ENCODE measurements around the gene TESK2. TPM values are rescaled to one million over a fixed set of nuclear protein-coding genes. Genes with fewer than 3 reads are reported as not detected.

The TESK2 gene
- total and polyA plus RNA-seq, 2 of the 13 experiments (the other 11 are each of a cell fraction or from before 2014, with no cell fraction given): 5.5 to 9.6 TPM

- TF ChIP-seq ZFP41 (CRISPR knock-in tag; IDR thresholded peaks at IDR 0.05; ENCODE audit: borderline replicate concordance) (no peak), RXRB (CRISPR knock-in tag; IDR thresholded peaks at IDR 0.05; ENCODE audit: borderline replicate concordance) (peak; percentile 74), ATRX (CRISPR knock-in tag; IDR thresholded peaks at IDR 0.05; ENCODE audit: borderline replicate concordance) (no peak), CHD2 (IDR thresholded peaks at IDR 0.05; ENCODE audit: low read depth, low read length) (no peak; the same call in 1 of the 2 replicates), NR2F2 (IDR thresholded peaks at IDR 0.05; ENCODE audit: borderline replicate concordance, low read depth) (0 out of 2 replicates have a peak, but pooled peaks have one; percentile 34), FOSL1 (CRISPR knock-in tag; IDR thresholded peaks at IDR 0.05; ENCODE audit: borderline replicate concordance) (no peak)
- TF ChIP-seq, protein P1, sequence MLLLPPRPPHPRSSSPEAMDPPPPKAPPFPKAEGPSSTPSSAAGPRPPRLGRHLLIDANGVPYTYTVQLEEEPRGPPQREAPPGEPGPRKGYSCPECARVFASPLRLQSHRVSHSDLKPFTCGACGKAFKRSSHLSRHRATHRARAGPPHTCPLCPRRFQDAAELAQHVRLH (CRISPR knock-in tag; IDR thresholded peaks at IDR 0.05; ENCODE audit: borderline replicate concordance, low read depth): peak; percentile 65; the same call in 1 of the 2 replicates
- TF ChIP-seq, protein P2, sequence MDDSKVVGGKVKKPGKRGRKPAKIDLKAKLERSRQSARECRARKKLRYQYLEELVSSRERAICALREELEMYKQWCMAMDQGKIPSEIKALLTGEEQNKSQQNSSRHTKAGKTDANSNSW (CRISPR knock-in tag; IDR thresholded peaks at IDR 0.05; ENCODE audit: borderline replicate concordance): no peak
- TF ChIP-seq, protein P3, sequence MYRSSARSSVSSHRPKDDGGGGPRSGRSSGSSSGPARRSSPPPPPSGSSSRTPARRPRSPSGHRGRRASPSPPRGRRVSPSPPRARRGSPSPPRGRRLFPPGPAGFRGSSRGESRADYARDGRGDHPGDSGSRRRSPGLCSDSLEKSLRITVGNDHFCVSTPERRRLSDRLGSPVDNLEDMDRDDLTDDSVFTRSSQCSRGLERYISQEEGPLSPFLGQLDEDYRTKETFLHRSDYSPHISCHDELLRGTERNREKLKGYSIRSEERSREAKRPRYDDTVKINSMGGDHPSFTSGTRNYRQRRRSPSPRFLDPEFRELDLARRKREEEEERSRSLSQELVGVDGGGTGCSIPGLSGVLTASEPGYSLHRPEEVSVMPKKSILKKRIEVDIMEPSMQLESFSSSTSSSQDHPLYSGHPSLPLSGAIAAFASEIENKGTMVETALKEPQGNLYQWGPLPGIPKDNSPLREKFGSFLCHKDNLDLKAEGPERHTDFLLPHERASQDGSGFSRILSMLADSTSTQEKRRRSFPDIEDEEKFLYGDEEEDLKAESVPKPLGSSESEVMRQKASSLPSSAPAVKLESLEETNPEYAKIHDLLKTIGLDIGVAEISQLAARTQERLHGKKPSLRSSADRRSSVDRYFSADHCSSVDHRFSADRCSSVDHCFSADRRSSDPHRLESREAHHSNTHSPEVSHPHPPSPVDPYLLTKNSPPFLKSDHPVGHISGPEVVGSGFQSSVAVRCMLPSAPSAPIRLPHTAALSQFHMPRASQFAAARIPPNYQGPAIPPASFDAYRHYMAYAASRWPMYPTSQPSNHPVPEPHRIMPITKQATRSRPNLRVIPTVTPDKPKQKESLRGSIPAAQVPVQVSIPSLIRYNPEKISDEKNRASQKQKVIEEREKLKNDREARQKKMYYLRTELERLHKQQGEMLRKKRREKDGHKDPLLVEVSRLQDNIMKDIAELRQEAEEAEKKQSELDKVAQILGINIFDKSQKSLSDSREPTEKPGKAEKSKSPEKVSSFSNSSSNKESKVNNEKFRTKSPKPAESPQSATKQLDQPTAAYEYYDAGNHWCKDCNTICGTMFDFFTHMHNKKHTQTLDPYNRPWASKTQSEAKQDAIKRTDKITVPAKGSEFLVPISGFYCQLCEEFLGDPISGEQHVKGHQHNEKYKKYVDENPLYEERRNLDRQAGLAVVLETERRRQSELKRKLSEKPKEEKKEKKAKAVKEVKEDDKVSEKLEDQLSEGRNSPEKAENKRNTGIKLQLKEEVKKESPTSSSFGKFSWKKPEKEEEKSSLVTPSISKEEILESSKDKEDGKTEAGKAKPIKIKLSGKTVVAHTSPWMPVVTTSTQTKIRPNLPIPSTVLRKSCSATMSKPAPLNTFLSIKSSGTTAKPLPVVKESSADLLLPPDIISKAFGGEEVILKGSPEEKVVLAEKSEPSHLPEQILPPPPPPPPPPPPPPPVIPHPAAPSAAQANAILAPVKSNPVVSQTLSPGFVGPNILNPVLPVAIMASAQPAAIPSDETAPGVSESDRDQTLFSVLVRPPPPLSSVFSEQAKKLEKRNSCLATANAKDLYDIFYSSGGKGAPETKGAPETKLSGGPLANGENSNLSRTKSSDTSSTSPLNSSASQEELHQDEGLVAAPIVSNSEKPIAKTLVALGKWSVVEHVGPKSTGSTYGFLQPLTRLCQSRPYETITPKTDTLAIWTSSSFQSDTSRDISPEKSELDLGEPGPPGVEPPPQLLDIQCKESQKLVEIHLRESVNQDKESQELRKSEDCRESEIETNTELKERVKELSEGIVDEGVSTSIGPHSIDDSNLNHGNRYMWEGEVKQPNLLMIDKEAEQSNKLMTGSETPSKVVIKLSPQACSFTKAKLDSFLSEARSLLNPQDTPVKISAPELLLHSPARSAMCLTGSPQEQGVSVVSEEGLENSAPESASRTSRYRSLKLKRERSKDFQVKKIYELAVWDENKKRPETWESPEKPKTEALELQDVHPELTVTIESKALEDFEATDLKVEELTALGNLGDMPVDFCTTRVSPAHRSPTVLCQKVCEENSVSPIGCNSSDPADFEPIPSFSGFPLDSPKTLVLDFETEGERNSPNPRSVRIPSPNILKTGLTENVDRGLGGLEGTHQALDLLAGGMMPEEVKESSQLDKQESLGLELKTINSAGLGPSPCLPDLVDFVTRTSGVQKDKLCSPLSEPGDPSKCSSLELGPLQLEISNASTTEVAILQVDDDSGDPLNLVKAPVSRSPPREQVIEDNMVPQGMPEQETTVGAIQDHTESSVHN (CRISPR knock-in tag; IDR thresholded peaks at IDR 0.05): no peak
- TF ChIP-seq, protein P4, sequence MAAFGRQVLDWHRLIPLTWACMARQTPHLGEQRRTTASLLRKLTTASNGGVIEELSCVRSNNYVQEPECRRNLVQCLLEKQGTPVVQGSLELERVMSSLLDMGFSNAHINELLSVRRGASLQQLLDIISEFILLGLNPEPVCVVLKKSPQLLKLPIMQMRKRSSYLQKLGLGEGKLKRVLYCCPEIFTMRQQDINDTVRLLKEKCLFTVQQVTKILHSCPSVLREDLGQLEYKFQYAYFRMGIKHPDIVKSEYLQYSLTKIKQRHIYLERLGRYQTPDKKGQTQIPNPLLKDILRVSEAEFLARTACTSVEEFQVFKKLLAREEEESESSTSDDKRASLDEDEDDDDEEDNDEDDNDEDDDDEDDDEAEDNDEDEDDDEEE (CRISPR knock-in tag; IDR thresholded peaks at IDR 0.05): peak; percentile 89; the same call in 1 of the 2 replicates
- TF ChIP-seq, protein P5, sequence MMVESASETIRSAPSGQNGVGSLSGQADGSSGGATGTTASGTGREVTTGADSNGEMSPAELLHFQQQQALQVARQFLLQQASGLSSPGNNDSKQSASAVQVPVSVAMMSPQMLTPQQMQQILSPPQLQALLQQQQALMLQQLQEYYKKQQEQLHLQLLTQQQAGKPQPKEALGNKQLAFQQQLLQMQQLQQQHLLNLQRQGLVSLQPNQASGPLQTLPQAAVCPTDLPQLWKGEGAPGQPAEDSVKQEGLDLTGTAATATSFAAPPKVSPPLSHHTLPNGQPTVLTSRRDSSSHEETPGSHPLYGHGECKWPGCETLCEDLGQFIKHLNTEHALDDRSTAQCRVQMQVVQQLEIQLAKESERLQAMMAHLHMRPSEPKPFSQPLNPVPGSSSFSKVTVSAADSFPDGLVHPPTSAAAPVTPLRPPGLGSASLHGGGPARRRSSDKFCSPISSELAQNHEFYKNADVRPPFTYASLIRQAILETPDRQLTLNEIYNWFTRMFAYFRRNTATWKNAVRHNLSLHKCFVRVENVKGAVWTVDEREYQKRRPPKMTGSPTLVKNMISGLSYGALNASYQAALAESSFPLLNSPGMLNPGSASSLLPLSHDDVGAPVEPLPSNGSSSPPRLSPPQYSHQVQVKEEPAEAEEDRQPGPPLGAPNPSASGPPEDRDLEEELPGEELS (CRISPR knock-in tag; IDR thresholded peaks at IDR 0.05): peak; percentile 32
- TF ChIP-seq, protein P6, sequence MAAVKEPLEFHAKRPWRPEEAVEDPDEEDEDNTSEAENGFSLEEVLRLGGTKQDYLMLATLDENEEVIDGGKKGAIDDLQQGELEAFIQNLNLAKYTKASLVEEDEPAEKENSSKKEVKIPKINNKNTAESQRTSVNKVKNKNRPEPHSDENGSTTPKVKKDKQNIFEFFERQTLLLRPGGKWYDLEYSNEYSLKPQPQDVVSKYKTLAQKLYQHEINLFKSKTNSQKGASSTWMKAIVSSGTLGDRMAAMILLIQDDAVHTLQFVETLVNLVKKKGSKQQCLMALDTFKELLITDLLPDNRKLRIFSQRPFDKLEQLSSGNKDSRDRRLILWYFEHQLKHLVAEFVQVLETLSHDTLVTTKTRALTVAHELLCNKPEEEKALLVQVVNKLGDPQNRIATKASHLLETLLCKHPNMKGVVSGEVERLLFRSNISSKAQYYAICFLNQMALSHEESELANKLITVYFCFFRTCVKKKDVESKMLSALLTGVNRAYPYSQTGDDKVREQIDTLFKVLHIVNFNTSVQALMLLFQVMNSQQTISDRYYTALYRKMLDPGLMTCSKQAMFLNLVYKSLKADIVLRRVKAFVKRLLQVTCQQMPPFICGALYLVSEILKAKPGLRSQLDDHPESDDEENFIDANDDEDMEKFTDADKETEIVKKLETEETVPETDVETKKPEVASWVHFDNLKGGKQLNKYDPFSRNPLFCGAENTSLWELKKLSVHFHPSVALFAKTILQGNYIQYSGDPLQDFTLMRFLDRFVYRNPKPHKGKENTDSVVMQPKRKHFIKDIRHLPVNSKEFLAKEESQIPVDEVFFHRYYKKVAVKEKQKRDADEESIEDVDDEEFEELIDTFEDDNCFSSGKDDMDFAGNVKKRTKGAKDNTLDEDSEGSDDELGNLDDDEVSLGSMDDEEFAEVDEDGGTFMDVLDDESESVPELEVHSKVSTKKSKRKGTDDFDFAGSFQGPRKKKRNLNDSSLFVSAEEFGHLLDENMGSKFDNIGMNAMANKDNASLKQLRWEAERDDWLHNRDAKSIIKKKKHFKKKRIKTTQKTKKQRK (IDR thresholded peaks at IDR 0.05; ENCODE audit: low read length): no peak
Observed at GRCh38 chr1:45303520-45304310, 187.2 kb downstream of the TESK2 start (continued).
